Measurements from ENCODE around the gene PRKD2.

DNA sequence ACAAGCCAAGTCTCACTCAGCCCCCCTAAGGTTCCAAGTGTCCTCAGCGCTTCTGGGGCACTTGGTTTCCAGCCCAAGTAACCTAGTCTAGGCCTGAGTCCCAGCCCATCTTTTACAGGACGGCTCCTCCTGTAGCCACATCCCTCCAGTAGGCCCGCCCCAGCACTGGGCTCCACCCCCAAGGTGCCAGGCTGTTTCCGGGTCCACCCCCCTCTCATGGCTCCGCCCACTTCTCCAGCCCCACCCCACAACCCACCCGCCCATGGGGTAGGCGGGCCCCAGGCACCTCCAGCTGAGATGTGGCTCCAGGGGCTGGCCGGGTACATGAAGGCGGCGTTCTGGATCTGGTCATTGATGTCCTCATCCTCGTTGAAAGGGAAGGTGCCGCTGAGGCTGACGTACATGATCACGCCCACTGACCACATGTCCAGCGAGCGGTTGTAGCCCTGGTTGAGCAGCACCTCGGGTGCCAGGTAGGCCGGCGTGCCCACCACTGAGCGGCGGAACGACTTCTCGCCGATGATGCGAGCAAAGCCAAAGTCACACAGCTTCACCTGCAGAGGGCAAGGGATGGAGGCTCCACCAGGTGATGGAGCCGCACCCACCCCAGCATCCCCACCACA is 38.7 kb downstream of the PRKD2 start:
- TF ChIP-seq, protein P1, sequence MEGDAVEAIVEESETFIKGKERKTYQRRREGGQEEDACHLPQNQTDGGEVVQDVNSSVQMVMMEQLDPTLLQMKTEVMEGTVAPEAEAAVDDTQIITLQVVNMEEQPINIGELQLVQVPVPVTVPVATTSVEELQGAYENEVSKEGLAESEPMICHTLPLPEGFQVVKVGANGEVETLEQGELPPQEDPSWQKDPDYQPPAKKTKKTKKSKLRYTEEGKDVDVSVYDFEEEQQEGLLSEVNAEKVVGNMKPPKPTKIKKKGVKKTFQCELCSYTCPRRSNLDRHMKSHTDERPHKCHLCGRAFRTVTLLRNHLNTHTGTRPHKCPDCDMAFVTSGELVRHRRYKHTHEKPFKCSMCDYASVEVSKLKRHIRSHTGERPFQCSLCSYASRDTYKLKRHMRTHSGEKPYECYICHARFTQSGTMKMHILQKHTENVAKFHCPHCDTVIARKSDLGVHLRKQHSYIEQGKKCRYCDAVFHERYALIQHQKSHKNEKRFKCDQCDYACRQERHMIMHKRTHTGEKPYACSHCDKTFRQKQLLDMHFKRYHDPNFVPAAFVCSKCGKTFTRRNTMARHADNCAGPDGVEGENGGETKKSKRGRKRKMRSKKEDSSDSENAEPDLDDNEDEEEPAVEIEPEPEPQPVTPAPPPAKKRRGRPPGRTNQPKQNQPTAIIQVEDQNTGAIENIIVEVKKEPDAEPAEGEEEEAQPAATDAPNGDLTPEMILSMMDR (conservative IDR thresholded peaks at IDR 0.05; ENCODE audit: low read depth, low read length): no peak
- TF ChIP-seq EZH2 (IDR thresholded peaks at IDR 0.05; ENCODE audit: borderline replicate concordance, low read depth, low read length, poor library complexity, severe bottlenecking): no peak

Measured in A673 (cell line).